ENCODE results near the gene WBP2.

The WBP2 gene

DNA sequence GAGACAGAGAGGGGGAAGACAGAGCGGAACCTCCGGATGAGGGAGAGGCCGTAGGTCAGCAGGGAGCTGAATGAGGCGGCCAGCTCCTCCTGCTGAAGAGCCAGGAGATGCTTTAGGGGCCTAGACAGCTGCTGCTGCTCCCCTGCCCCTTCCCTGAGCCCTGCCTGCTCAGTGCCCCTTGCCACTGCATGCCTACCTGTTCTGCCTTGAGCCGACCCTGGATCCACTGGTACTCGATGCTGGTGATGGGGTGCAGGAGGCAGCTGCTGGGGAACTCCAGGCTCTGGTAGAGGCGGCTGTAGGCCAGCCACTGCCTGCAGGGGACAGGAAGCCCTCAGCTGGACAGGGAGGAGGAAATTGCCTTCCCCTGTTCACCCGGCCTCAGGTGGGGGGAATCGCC lies 18.5 kb downstream of the WBP2 start:
- FAIRE-seq (no peak), DNase-seq (ENCODE audit: insufficient read length) (no peak)
- TF ChIP-seq TAF1 (IDR thresholded peaks at IDR 0.05; ENCODE audit: borderline replicate concordance, low read depth, low read length) (no peak), POLR2A (IDR thresholded peaks at IDR 0.05; ENCODE audit: low read depth, low read length) (no peak), POLR2AphosphoS5 (IDR thresholded peaks at IDR 0.05; ENCODE audit: low read depth, low read length) (no peak)

DNA sequence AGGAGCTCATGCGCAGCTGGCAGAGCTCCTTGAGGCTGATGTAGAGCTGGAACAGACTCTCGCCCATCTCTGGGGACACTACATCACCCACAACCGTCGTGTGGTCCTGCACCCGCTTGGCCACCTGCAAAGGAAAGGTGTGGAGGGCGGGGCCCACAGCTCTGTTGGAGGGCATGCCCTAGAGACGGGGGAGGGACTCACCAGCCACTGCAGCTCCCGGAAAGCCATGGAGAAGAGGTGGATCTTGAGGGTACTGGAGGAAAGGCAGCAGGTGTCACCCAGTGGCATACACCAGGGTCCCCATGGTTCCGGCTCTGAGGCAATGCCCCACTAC lies 19.5 kb downstream of the WBP2 start:
- no peak for TF ChIP-seq POLR2A (IDR thresholded peaks at IDR 0.05; ENCODE audit: low read depth, low read length)
- no peak for TF ChIP-seq POLR2AphosphoS5 (IDR thresholded peaks at IDR 0.05; ENCODE audit: low read depth, low read length)
- TF ChIP-seq TAF1 (IDR thresholded peaks at IDR 0.05; ENCODE audit: borderline replicate concordance, low read depth, low read length), result no peak
- no peak for FAIRE-seq
- DNase-seq (ENCODE audit: insufficient read length), result no peak

- DNase-seq (ENCODE audit: insufficient read length) (no peak), FAIRE-seq (no peak)
- no peak for TF ChIP-seq POLR2A (IDR thresholded peaks at IDR 0.05; ENCODE audit: low read depth, low read length)
- no peak for TF ChIP-seq TAF1 (IDR thresholded peaks at IDR 0.05; ENCODE audit: borderline replicate concordance, low read depth, low read length)
- TF ChIP-seq POLR2AphosphoS5 (IDR thresholded peaks at IDR 0.05; ENCODE audit: low read depth, low read length), result no peak
These were observed 20.0 kb downstream of the WBP2 start for GRCh38 chr17:75834928-75835653.

GRCh38 chr17:75834279-75834920 lies 20.7 kb downstream of the WBP2 start:
- no peak for TF ChIP-seq TAF1 (IDR thresholded peaks at IDR 0.05; ENCODE audit: borderline replicate concordance, low read depth, low read length)
- TF ChIP-seq POLR2AphosphoS5 (IDR thresholded peaks at IDR 0.05; ENCODE audit: low read depth, low read length), result no peak
- no peak for TF ChIP-seq POLR2A (IDR thresholded peaks at IDR 0.05; ENCODE audit: low read depth, low read length)
- FAIRE-seq (no peak), DNase-seq (ENCODE audit: insufficient read length) (no peak)

DNA sequence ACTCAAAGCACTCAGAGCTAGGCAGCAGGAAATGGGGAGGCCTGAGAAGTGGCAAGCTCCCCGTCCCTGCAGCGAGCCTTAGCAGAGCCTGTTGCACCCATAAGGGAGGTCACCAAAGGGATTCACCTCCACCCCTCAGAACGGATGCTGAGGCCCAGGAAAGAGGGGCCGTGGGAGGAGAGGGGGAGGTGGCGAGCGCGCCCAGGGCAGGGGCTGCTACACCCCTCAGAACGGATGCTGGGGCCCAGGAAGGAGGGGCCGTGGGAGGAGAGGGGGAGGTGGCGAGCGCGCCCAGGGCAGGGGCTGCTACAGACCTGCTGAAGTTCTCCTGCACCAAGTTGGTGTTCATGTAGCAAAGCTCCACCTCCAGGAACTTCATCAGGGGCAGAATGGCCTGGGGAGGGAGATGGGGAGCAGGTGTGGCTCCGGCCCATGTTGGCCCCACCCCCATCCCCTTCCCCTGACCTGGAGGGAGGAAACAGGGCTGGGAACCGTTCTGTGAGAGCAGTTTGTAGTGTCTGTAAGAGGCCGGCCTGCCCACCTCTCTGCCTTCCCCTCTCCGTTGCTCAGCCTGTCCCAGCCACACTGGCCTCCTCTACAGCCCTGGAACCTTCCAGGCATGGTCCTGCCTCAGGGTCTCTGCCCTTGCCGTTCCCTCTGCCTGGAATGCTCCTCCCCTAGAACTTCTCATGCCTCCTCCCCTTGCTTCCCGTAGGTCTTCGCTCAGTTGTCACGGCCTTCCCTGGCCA lies 22.3 kb downstream of the WBP2 start:
- no peak for TF ChIP-seq POLR2A (IDR thresholded peaks at IDR 0.05; ENCODE audit: low read depth, low read length)
- TF ChIP-seq POLR2AphosphoS5 (IDR thresholded peaks at IDR 0.05; ENCODE audit: low read depth, low read length), result no peak
- no peak for TF ChIP-seq TAF1 (IDR thresholded peaks at IDR 0.05; ENCODE audit: borderline replicate concordance, low read depth, low read length)
- DNase-seq (ENCODE audit: insufficient read length), result no peak
- no peak for FAIRE-seq

GRCh38 chr17:75832164-75832651 lies 22.9 kb downstream of the WBP2 start:
- FAIRE-seq, result no peak
- no peak for DNase-seq (ENCODE audit: insufficient read length)
- no peak for TF ChIP-seq POLR2AphosphoS5 (IDR thresholded peaks at IDR 0.05; ENCODE audit: low read depth, low read length)

GRCh38 chr17:75831032-75831571 lies 24.0 kb downstream of the WBP2 start:
- no peak for DNase-seq (ENCODE audit: insufficient read length)
- TF ChIP-seq TAF1 (IDR thresholded peaks at IDR 0.05; ENCODE audit: borderline replicate concordance, low read depth, low read length) (no peak), POLR2A (IDR thresholded peaks at IDR 0.05; ENCODE audit: low read depth, low read length) (no peak), POLR2AphosphoS5 (IDR thresholded peaks at IDR 0.05; ENCODE audit: low read depth, low read length) (no peak)
- FAIRE-seq, result no peak

- no peak for DNase-seq (ENCODE audit: insufficient read length)
- FAIRE-seq, result no peak
- TF ChIP-seq POLR2A (IDR thresholded peaks at IDR 0.05; ENCODE audit: low read depth, low read length) (no peak), POLR2AphosphoS5 (IDR thresholded peaks at IDR 0.05; ENCODE audit: low read depth, low read length) (no peak), TAF1 (IDR thresholded peaks at IDR 0.05; ENCODE audit: borderline replicate concordance, low read depth, low read length) (no peak)
These were observed 24.7 kb downstream of the WBP2 start for GRCh38 chr17:75830164-75831031.

GRCh38 chr17:75829747-75830146 lies 25.4 kb downstream of the WBP2 start:
- FAIRE-seq (no peak), DNase-seq (ENCODE audit: insufficient read length) (no peak)
- TF ChIP-seq POLR2A (IDR thresholded peaks at IDR 0.05; ENCODE audit: low read depth, low read length) (no peak), TAF1 (IDR thresholded peaks at IDR 0.05; ENCODE audit: borderline replicate concordance, low read depth, low read length) (no peak), POLR2AphosphoS5 (IDR thresholded peaks at IDR 0.05; ENCODE audit: low read depth, low read length) (no peak)

GRCh38 chr17:75828741-75829140 lies 26.4 kb downstream of the WBP2 start:
- no peak for FAIRE-seq

GRCh38 chr17:75828076-75828400 lies 27.1 kb downstream of the WBP2 start:
- TF ChIP-seq TAF1 (IDR thresholded peaks at IDR 0.05; ENCODE audit: borderline replicate concordance, low read depth, low read length), result no peak
- TF ChIP-seq POLR2A (IDR thresholded peaks at IDR 0.05; ENCODE audit: low read depth, low read length), result no peak
- no peak for TF ChIP-seq POLR2AphosphoS5 (IDR thresholded peaks at IDR 0.05; ENCODE audit: low read depth, low read length)

More at GRCh38 chr17:75828741-75829140, 26.4 kb downstream of the WBP2 start:
- TF ChIP-seq POLR2AphosphoS5 (IDR thresholded peaks at IDR 0.05; ENCODE audit: low read depth, low read length) (no peak), TAF1 (IDR thresholded peaks at IDR 0.05; ENCODE audit: borderline replicate concordance, low read depth, low read length) (no peak), POLR2A (IDR thresholded peaks at IDR 0.05; ENCODE audit: low read depth, low read length) (no peak)
- DNase-seq (ENCODE audit: insufficient read length), result no peak

More at GRCh38 chr17:75828076-75828400, 27.1 kb downstream of the WBP2 start:
- FAIRE-seq (no peak), DNase-seq (ENCODE audit: insufficient read length) (no peak)

All from GM12892 (cell line).